Fibroblast of skin of back (primary cell): Measurements from ENCODE around the gene GUCA2B.

Experiments used
- DNase-seq: peaks from one replicate; pipeline ENCODE4 v3.0.0-alpha.2; 2013

The GUCA2B gene

DNA sequence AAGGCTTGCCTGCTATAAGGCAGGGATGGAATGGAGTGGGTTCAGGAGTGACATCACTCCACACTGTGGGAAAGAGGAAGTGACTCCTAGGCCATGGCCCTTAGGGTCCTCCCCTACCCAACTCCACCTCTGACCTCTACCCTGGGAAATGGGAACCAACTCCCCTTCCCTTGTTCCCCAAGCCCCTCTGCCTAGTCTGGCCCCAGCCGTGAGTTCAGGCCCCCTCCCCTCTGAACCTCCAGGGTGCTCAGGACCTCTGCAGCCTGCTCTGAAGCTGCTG, 15.1 kb downstream of the GUCA2B start:
- no peak for DNase-seq

DNA sequence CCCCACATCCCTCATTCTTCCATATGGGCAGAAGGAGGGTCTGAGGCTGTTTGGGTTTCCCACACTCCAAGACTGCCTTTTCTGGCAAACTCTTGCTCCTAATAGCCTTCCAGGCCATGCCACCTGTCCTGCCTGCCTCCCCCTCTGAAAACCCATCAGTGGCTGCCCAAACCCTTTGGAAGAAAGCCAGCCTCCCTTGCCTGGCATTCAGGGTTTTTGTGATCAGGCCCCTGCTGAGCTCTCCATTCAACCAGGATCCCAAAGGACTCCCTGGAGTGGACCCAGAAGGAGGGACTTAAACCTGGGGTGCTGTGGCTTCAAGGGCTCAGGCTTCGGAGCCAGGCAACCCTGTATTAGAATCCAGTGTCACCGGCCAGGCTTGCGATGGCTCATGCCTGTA, 15.6 kb downstream of the GUCA2B start:
- no peak for DNase-seq

DNA sequence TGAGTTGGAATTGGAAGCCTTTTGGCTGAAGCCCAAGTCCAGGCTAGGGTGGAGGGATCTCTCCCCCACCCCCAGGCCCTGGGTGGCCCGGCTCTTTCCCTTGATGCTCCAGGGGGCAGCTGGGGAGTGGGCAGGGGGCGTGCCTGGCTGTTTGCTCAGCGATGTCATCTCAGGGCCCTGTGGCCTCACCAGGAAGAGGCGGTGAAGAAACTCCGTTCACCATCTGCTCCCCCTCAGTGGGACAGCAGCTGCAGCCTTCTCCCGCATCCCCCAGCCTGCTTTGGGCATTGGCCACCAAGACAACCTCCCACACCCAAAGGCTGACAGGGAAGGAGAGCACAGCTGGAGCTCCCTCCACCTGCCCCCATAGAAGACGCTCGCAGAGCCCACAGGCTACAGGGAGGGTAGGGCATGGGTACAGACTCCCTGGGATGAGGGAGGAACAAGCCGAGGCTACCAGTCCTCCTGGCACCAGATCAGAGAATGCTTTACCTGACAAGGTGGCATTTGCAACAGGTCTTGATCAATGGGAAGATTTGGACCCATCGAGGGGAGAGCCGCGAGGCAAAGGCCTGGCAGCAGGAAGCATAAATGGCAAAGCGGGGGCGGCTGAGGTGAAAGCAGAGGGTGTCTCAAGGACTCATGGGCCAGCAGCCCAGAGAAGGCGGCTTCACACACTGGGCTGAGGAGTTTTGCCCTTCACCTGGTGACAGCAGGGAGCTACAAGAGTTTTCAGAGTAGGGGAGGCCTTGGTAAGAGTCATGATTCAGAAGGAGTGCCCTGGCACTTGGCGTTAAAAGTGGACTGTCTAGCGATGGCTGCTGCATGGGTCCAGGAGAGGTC, 17.8 kb downstream of the GUCA2B start:
- no peak for DNase-seq

DNA sequence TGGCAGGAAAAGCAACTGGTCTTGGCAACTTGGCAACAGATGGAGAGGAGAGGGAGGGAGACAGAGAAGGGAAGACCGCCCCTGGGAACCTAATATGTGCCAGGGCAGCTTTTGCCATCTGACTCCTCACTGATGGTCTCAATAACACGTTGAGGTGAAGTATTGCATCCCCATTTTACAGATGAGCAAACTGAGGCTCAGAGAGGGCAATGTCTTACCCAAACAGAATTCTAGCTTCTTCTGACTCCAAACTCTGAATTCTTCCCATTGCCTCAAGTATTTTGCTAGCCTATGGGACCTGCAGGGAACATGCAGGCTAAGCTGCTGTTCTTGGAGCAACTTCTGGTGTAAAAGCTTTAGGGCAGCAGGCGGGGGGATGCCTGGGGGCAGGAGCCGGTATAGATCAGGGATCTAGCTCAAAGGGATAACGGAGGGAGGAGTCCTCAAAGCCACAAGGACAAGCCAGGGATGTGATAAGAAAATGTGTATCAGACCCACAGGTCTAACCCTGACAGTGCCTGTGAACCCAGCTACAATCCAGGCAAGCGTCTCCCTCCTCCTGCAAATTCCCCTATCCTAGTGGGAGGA, 18.6 kb downstream of the GUCA2B start:
- DNase-seq = no peak

DNA sequence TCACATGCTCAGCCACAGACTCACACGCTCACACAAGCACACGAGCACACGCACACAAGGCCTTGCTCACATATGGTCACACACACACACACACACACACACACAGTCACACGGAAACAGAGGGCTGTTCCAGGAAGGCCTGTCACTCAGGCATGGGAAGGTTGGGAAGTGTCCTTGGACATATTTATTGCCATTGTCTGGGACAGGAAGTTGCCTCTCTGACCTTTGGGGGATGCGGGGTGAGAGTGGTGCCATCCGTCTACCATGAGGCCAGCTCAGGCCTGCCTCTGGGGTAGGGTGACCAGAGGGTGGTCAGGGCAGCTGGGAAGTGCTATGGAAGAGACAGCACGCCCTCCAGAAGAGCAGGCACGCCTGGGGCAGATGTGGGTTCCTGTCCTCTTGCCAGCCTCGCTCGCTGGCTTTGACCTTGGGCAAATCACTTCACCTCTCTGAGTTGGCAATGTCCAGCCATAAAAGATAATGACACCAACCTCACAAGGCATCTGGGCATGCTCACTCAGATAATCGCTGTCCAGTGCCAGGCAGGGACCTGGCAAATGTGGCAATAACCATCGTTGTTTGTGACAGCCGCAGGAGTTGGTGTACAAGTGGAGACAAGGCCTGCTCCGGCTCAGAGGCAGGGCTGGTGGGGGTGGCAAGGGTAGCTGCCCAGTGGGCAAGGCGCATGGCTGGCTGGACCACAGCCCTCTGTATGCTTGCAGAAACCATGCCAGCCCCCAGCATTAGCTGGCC, 19.3 kb downstream of the GUCA2B start:
- no peak for DNase-seq

DNA sequence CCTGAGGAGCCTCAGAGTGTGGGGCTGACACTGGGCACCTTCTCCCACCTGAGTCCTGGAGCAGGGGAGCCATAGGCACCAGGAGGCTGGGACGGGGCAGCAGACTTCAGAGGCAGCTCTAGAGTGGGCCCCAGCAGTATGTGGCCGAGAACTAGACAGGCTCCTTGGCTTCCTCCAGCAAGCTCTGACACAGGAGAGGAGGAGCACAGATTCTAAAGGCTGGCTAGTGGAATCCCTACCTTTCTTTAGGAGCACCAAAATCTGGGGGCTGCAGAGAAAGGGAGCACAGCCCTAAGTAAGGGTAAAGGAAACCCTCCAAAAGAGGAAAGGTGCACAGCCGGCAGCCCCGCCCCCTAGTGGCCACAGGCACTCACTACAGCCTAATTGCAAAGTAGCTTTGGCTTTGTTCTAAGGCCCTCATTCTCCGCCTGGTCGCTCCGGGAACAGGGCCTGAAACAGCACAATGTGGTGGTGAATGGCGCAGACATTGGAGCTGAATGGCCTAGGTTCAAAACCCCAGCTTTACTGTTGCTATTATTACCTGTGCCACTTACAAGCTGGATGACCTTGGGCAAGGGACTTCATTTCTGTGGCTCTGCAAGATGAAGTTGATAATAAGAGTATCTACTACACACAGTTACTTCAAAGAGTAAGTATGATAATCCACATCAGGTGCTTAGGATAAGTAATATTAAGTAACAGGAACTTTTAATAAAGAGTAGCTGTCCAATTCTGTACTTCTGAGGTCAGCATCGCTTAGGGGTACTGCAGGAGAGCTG, 20.1 kb downstream of the GUCA2B start:
- peak; percentile 38 for DNase-seq

DNA sequence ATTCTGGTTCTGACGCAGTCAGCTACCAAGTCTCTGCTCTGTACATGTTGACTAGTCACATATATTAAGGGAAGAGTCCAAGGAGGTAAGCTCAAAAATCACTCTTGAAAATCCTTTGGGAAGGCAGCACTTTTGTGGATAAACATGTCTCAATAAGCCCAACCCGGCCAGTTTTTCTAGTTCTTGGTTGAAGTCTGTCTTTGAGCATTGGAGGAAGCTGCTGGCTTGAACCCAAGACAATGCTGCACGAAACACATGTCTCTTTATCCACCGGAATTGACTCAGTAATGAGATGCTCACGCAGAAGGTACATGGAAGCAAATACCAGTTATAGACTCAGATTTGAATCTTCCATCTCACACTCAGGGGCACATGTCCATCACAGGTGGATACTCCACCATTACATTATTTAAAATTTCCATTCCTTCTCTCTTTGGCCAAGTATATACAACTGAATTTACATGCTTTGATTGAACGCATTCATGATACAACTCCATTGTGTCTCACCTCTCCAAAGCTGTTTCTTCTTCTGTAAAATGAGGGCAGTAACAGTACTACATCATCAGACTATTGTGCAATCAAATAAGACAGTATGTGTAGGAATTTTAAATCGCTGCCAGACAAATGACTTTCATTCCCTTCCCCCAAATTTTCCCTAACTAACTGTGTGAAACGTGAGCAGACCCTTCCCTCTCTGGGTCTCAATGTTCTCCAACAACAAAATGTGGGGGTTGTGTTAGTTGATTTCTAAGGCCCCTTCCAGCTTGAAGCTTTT, 20.9 kb downstream of the GUCA2B start:
- DNase-seq = peak; percentile 22

DNA sequence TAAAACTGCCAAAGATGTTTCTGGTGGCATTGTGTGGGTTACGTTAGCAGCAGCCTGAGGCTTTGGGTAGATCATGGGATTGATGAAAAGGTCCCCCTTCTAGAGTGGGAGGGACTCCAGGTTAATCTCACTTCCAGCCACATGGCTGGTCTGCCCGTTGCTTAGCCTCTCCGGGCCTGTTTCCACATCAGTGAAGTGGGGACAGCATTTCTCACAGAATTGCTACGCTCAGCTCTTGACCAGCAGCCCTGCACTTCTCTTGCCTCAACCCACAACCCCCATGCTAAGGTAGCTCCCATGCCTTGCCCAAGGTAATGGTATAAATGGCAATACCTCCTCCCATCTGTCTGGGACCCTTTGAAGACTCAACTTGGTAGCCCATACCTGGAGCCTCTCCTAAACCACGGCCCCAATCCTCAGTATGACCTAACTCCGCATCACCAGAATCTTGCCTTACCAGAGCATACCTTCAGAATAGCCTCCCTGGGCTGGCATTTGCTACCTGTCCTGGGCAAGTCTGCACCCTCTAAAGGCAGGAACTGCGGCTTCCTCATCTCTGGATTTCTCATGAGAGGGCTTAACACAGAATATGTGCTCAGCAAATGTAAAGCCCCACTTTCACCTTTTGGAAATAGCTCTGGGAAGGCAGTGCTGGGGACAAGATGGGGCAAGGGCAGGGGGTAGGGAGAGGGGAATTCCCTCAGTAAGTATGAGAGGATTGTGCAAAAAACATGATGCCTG, 22.3 kb downstream of the GUCA2B start:
- DNase-seq = no peak

DNA sequence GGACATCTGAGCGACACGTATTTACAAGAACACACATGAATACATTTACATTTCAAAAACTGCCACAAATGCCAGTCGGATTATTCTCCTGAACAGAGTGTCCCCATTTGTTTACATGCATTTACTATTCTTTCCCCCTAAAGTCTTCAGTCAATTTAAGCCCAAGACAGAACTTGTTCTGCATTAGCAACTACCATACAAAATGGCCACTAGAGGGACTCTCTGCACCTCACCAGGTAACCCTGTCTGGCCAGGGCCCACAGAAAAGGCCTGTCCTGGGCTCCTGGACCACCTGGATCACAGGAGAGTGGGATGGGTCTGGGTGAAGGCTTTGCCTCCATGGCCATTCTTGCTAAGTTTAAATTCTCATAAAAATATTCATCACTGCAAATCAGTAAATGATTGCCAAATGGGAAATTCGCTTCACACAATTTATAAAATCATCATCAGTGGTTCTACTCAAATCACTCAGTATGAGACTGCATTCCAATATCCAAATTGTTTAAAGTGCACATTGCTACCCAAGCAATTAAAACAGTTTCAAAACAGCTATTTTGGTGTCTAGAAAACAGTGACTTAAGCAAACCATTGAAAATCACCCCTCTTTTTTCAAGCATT, 23.8 kb downstream of the GUCA2B start:
- peak; percentile 33 for DNase-seq

DNA sequence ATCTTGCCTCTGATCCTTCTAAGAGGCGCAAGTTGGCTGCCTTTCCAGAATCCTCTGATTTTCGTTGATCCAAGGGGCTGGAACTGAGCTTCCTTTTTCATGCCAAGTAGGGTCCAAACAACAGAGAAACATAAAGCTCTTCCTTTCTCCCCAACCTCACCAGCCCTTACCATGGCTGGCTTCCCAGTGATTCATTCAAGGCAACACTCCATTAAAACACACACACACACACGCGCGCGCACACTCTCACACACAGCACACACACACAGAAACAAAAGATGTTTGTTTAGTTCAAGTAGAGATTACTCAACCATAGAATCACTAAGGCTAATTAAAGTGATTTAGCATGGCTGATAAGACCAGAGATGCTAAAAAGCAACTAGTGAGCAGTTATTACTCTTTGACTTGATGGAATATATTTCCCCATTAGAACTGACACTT, 24.4 kb downstream of the GUCA2B start:
- peak; percentile 56 for DNase-seq

DNA sequence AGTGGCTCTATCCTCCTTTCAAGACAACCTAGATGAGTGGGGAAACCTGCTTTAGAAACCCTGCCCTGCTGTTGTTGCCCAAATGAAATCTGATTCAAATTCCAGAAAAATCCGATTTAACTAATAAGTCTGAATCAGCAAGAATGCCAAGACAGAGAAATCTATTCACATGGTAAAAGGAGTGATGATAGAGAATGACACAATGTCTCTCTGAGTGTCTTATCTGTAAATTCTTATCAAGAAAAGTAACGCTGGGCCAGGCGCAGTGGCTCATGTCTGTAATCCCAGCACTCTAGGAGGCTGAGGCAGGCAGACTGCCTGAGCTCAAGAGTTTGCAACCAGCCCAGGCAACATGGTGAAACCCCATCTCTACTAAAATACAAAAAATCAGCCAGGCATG, 25.0 kb downstream of the GUCA2B start:
- no peak for DNase-seq

DNA sequence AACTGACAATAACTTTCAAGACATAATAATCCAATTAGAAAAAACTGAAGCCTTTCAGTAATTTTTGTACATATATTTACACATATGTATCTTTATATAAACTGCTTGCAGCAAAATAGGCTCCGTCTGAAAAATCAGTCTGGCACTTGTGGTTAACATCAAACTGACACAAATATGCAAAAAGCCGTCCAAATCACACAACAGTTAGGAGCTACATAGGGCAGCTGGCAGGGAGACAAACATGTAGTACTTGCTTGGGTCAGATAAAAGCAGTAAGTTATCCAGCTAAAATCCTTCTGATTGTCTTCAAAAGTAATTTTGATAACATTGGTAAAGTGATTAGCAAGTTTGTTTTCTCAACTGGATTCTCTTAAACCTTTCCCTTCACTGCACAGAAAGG, 26.1 kb downstream of the GUCA2B start:
- DNase-seq = peak; percentile 54

DNA sequence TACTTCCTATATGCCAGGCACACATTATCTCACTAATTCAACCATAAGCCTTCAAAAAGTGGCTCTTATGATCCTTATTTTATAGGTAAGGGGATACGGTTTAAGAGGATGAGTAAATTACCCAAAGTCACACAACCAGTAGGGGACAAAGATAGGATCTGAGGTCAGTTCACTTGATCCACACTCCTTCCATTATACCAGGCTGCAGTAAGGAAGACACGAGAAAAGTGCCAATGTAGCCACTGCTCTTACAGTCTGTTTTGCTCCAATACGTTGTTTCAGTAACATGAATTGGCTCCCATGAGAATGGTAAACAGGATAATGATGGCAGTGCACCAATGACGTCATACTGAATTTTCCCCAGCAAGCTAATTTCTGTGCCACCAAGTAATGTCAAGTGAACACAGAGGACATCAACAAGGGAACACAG, 26.7 kb downstream of the GUCA2B start:
- no peak for DNase-seq

DNA sequence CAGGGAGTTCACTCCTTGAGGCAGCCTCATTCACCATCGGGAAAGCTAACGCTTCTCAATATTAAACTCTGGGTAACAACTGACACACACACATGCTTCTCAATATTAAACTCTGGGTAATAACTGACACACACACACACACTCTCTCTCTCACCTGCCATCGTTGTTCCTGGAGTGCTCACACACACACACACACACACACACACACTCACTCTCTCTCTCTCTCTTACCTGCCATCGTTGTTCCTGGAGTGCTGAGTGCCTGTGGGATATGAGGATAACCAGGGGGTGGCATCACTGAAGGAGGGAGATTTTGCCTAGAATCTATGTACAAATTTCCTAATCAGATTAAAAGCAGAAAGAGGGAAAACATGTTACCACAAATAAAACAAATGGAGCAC, 28.5 kb downstream of the GUCA2B start:
- no peak for DNase-seq

DNA sequence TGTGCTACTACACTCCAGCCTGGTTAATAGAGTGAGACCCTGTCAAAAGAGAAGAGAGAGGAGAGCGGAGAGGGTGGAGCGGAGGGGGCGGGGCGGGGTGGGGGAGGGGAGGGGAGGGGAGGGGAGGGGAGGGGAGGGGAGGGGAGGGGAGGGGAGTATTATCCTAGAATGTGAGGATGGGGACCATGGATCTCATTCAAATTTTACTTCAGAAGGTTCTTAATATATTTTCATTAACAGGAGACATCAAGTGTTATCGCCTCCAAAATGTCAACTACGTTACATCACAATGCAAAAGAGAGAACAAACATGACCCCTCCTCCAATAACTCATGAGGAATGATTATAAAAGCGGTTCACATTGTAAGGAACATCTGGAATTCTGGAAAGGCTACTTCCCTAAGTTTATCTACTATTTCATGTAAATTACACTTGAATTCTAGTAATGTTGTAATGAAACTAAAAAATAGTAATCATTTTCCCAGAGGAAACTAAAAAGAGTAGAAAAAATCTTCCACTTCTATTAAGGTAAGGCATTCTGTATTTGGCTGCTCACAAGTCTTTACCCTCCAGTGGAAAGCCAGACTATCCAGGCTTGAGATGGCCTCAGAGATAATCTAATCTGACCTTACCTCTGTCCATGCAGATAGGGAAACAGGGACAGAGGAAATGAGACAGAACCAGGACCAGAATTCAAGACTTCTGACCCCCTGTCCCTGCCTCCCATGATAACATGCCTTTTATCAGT, 30.2 kb downstream of the GUCA2B start:
- DNase-seq = no peak

DNA sequence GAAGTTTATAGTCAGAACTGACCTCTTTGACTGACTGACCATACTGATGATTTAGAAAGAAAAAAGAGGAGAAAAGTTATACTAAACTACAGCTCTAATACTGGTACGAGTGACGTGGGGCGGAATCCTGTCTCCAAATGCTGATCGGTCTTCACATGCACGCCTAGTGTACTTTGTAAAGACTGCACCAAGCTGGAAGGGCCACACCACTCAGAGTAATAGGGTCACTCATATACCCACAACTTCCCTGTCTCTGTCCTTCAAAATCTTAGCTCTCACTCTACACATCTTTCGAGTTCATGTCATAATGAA, 30.7 kb downstream of the GUCA2B start:
- DNase-seq = no peak

DNA sequence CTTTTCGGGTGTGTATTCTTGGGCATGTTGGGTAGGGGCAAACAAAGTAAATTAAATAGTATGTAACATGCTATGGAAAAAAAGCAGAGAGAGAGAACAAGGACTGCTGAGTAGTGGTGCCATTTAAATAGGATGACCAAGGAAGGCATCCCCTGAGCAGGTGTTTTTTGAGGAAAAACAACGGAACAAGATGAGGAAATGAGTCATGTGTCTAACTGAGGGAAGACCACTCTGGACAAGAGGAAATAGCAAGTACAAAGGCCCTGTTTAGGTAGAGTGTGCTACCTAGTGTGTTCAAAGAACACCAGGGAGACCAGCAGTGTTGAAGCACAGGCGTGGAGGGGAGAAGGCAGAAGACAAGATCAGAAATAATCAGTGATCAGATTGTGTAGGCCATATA, 31.4 kb downstream of the GUCA2B start:
- DNase-seq = no peak

DNA sequence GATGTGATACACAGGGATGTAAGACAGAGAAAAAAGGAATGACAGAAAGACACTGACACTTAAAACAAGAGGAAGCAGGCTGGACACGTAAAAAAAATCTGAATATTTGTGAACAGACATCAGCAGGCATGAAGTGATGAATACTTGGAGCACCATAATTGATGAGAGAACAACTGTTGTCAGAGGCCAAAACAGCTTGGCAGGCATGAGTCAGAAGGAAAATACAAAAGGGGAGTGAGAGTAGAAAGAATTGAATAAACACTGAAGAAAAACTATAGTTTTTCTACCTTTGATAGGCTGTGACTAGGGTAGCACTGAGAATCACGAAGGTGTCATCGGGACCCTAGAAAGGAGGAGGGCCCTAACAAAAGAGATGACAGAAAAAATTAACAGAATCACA, 32.9 kb downstream of the GUCA2B start:
- DNase-seq = peak; percentile 88

DNA sequence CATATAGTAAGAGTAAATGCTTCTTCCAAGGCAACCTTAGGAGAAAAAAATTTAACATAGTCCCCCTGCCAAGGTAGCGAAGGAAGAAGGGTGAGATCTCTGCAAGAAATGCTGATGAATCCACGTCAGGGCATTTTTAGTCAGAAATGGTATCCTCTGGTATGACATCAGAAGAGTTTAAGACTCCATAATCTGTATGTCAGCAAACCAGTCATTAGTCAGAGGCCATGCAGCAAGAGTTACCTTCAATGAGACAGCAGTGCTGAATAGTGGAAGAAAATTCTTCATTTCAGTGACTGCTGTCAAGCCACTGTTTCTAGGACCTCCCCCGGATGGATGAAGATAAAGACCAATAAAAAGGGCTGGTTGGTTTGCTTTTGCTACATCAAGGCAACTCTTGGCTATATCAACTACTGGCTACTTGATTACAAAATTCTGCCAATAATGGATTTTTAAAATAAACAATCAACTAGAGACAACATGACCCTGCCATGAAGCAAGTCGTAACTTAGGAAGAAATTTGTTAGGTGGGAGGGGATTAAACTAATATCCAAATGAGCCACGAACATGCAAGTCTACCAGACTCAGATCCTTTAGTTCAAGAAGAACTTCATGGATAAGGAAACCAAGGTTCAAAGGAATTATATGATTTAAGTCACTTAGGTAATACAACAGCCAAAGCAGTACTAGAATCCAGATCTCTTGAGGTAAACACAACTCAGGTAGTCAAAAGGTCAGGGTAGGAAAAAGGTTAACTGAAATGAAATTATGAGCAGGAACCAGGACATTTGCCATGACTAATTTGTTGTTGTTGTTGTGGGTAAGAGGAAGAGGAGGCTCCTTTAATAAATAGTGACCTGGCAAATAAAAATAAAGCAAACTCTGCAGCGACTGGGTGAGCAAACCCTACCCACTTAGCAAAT, 37.0 kb downstream of the GUCA2B start:
- DNase-seq = no peak
